Stimulated activated memory B cell treated with anti-CD40 and anti-IgM and Interleukin-4, amounts not matched to agents 10 μg/mL and 1 μg/mL and 100 μg/mL, for 72 hours (primary cell): ENCODE data around the gene UBL5.
A peak's percentile ranks its signal among the peaks of the same experiment; 100 is the strongest.

ENCODE experiments used
- ATAC-seq: fragments of 150-1000 bp; cut with Tn5 transposase; 2 replicates; pipeline ENCODE4 v1.10.0; 2021
- H3K27ac Mint-ChIP-seq: one replicate; pipeline ENCODE4 v1.8.0; 2022; ENCODE audit warnings: mild to moderate bottlenecking, mixed read lengths
- H3K27me3 Mint-ChIP-seq: one replicate; pipeline ENCODE4 v1.8.0; 2022; ENCODE audit warnings: mixed read lengths
- H3K36me3 Mint-ChIP-seq: one replicate; pipeline ENCODE4 v1.8.0; 2022; ENCODE audit warnings: mixed read lengths
- H3K4me1 Mint-ChIP-seq: one replicate; pipeline ENCODE4 v1.8.0; 2022; ENCODE audit warnings: mixed read lengths
- H3K4me3 Mint-ChIP-seq: one replicate; pipeline ENCODE4 v1.8.0; 2022; ENCODE audit warnings: mild to moderate bottlenecking, moderate library complexity, mixed read lengths
- H3K9me3 Mint-ChIP-seq: one replicate; pipeline ENCODE4 v1.8.0; 2022; ENCODE audit warnings: mixed read lengths

UBL5 gene

GRCh38 chr19:9878511-9879196 is 50.9 kb downstream of the UBL5 start:
- peak overlapping the region; percentile 48 for H3K4me3 Mint-ChIP-seq
- H3K4me1 Mint-ChIP-seq, result peaks cover 6% of the 10 kb centered on the region
- H3K27ac Mint-ChIP-seq, result peak overlapping the region; percentile 14
- H3K36me3 Mint-ChIP-seq, result no peaks in the 10 kb centered on the region
- ATAC-seq, result no peak
- peaks cover 34% of the 10 kb centered on the region for H3K27me3 Mint-ChIP-seq
- H3K9me3 Mint-ChIP-seq, result peaks cover 2% of the 10 kb centered on the region
